Epithelial cell of esophagus (primary cell): ENCODE measurements around the gene CPZ.

Experiments
- DNase-seq: peaks from one replicate; pipeline ENCODE4 v3.0.0; 2010; ENCODE audit warnings: low read depth
- H3K4me3 ChIP-seq: 2 replicates; pipeline ENCODE4 v1.5.1; 2011; ENCODE audit warnings: mild to moderate bottlenecking, low read length, control low read depth
- TF ChIP-seq, protein P1 (sequence below): IDR thresholded peaks from 2 replicates; pipeline ENCODE4 v1.5.1; 2011; ENCODE audit warnings: low read depth, mild to moderate bottlenecking, low read length, control low read depth, inconsistent platforms; ENCODE audit not compliant: insufficient read depth; ENCODE audit errors: missing control alignments

The CPZ gene

DNA sequence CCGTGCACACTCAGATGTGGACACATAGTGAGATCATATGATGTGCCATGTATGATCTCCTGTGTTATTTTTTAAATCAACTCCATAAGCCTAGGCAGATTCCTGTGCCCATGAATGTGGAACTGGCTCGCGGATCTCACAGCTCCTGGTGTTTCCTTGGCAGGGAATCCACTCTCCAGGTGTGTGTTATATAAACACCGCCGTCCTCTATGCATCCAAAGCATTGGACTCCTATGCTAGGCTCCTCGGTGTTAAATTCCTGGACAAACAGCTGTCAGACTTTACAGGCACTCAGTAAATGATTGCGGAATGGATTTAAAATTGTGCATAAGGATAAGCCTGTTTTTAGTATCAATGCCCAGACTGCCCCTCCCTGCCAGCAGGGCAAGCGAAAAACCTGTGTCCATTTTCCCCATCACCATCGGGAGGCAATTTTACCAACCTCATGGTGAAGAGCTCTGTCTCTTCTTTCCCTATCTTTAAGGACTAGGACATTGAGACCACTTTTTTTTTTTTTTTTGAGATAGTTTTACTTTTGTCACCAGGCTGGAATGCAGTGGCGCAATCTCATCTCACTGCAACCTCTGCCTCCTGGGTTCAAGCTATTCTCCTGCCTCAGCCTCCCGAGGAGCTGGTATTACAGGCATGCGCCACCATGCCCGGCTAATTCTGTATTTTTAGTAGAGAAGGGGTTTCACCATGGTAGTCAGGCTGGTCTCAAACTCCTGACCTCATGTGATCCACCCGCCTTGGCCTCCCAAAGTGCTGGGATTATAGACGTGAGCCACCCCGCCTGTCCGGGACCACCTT is 36.0 kb upstream of the CPZ start:
- H3K4me3 ChIP-seq: no peak overlapping the region
- TF ChIP-seq, protein P1, sequence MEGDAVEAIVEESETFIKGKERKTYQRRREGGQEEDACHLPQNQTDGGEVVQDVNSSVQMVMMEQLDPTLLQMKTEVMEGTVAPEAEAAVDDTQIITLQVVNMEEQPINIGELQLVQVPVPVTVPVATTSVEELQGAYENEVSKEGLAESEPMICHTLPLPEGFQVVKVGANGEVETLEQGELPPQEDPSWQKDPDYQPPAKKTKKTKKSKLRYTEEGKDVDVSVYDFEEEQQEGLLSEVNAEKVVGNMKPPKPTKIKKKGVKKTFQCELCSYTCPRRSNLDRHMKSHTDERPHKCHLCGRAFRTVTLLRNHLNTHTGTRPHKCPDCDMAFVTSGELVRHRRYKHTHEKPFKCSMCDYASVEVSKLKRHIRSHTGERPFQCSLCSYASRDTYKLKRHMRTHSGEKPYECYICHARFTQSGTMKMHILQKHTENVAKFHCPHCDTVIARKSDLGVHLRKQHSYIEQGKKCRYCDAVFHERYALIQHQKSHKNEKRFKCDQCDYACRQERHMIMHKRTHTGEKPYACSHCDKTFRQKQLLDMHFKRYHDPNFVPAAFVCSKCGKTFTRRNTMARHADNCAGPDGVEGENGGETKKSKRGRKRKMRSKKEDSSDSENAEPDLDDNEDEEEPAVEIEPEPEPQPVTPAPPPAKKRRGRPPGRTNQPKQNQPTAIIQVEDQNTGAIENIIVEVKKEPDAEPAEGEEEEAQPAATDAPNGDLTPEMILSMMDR: no peak
- DNase-seq: no peak

DNA sequence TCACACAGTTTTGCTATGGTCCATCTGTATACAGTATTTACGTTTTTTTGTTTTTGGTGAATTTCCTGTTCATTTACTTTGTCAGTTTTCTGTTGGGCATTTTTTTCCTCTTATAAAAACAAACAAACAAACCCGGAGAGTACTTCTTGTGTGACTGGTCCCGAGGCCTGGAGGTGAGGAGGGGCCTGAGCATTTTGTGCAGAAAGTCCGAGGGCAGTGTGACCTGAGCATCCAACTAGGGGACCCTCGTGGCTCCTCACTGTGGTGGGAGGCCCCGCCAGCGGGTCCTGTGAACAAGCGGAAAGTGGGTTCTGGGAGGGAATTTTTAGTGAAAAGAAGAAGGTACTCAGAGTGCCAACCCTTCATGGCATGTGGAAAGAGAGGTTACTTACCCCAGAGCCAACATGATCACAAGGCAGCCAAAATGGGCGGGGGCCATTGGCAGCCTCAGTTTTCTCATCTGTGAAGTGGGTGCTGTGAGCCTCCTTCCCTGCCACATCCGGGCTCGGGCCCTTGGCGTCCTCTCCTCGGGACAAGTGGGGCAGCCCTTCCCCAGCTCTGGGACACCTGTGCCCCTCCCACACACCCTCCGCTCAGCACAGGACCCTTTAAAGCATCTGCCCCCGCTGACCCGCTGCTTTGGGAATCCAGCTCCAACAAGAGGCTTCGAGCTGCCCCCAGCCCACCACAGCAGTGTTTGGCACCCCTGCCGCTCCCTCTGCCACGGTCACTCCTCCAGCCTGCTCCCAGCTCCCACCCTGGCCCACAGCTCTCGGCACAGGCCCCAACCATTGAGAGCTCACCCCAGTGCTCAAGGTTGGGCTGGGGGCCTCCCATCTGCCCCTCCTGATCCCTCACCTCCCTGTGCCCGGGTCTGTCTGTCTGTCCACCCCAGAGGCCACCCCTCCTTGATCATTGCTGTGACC is 35.2 kb upstream of the CPZ start:
- TF ChIP-seq, protein P1: no peak
- H3K4me3 ChIP-seq: no peak overlapping the region
- DNase-seq: no peak

DNA sequence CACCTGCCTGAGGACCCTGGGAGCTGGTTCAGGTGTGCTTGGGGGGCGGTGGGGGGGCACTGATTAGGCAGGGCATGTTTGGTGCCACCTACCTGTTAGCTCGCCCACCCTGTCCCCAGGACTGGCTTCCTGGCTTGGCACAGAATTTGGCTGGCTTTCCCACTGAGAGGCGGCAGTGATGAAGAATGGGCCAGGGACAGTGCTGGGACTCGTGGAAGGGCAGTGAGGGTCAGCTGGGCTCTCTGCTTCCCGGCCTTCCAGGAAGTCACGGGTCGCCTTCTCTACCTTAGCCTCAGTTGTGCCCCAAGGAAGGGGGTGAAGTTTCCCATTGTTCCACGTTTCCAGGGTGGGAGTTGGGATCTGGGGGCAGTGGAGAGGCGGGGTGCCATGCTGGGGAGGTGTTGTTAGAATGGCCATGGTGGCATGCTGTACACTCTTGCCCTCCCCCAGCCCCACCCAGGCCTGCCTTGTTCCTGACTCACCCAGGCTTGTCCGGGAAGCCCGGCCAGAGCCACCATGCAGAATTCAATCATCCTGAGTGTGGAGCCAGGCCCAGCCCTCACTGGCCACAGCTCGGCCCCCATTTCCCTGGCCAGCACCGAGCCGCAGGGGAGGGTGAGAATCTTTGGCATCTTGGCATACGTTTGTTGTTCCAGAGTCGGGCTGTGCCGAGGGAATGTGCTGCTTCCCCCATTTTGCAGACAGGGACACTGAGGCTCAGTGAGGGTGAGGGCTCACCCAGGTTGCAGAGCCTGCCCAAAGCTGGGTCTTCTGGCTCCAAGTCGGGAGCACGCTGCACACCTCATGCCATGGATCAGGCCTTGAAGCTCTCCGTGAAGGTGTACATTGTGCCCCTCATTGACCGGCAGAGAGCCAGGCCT is 34.2 kb upstream of the CPZ start:
- DNase-seq: no peak
- TF ChIP-seq, protein P1: no peak
- H3K4me3 ChIP-seq: no peak overlapping the region

DNA sequence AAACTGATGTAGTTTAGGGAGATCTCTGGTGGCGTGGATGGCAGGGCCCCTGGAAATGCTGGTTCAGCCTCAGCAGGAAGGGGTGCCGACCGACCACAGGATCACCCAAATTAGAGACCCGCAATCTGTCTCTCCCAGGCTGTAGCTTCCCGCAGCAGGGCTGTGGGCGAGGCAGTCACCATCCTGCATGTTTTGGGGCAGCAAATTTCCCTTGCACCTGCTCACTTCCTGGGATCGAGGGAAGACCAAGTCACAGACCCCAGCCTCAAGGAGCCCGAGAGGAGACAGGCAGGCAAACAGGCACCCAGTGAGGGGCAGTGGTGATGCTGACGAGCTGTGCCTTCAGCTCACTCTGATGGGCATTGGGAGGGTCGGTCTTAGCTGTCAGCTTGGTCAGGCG is 33.6 kb upstream of the CPZ start:
- DNase-seq: no peak
- TF ChIP-seq, protein P1: no peak
- no peak overlapping the region for H3K4me3 ChIP-seq

DNA sequence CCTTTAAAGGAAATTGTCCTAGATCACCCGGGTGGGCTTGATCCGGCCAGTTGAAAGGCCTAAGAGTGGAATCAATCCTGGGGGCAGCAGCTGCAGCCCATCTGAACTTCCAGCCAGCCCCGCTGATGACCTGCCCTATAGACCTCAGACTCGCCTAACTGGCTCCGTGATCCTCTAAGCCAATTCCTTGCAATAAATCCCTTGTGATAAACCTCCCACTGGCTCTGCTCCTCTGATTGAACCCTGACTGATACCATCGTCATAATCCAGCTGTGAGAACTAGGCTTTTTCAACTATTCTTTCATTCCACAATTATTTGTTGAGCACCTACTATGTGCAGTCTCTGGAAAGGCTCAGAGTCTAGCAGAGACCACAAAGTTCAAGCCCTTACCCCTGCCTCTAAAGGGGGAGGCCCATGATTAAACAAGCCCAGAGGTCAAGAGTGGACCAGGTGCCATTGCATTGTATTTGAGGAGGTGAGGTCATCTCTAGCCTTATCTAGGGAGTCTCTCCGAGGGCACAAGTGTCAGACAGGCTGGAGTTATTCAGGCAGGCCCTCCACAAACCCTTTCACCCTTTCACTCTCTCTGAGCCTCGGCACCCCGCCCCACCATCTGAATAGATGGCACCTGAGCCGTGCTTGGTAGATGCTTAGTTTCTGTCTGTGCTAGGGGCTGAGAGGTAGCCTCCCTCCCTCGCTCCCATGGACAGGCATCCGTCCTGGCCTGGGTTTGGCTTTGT is 32.9 kb upstream of the CPZ start:
- TF ChIP-seq, protein P1: no peak
- H3K4me3 ChIP-seq: no peak overlapping the region
- DNase-seq: no peak
